ENCODE measurements around the gene SIGLEC8.
A peak's percentile ranks its signal among the peaks of the same experiment; 100 is the strongest.
"Not testable (repeated sequence)": the region's sequence is repeated elsewhere in the genome, so short reads cannot be mapped to it uniquely, and the experiment has no call there.

The SIGLEC8 gene

GRCh38 chr19:51421229-51422052, 36.8 kb downstream of the SIGLEC8 start:
- H3K4me1 ChIP-seq (ENCODE audit: control insufficient read depth, insufficient read depth, low read length), result peaks cover 7% of the 10 kb centered on the region; the same call in 1 of the 2 replicates
- H3K27me3 ChIP-seq (ENCODE audit: control insufficient read depth, insufficient read depth, low read length), result peaks cover 22% of the 10 kb centered on the region
- H3K9ac ChIP-seq (ENCODE audit: low read length), result no peak overlapping the region
- H3K36me3 ChIP-seq (ENCODE audit: control insufficient read depth, insufficient read depth, low read length), result no peaks in the 10 kb centered on the region
- no peak overlapping the region for H3K27ac ChIP-seq (ENCODE audit: low read depth, low read length)
- H3K4me3 ChIP-seq (ENCODE audit: low read depth, low read length), result peak overlapping the region; percentile 60
- H3K9me3 ChIP-seq (ENCODE audit: control insufficient read depth, insufficient read depth, low read depth, low read length), result no peaks in the 10 kb centered on the region

- not testable (repeated sequence) for H3K27ac ChIP-seq (ENCODE audit: low read depth, low read length); H3K36me3 ChIP-seq (ENCODE audit: control insufficient read depth, insufficient read depth, low read length); H3K4me3 ChIP-seq (ENCODE audit: low read depth, low read length); H3K9ac ChIP-seq (ENCODE audit: low read length); H3K4me1 ChIP-seq (ENCODE audit: control insufficient read depth, insufficient read depth, low read length); H3K9me3 ChIP-seq (ENCODE audit: control insufficient read depth, insufficient read depth, low read depth, low read length)
- H3K27me3 ChIP-seq (ENCODE audit: control insufficient read depth, insufficient read depth, low read length), result peaks cover 17% of the 10 kb centered on the region
These were observed 37.7 kb downstream of the SIGLEC8 start for GRCh38 chr19:51420511-51420910.

- peaks cover 7% of the 10 kb centered on the region; the same call in 1 of the 2 replicates for H3K4me1 ChIP-seq (ENCODE audit: control insufficient read depth, insufficient read depth, low read length)
- H3K27me3 ChIP-seq (ENCODE audit: control insufficient read depth, insufficient read depth, low read length), result peaks cover 17% of the 10 kb centered on the region
These were observed 39.5 kb downstream of the SIGLEC8 start for GRCh38 chr19:51418707-51419106.

GRCh38 chr19:51417810-51418157, 40.5 kb downstream of the SIGLEC8 start:
- H3K4me1 ChIP-seq (ENCODE audit: control insufficient read depth, insufficient read depth, low read length), result peaks cover 7% of the 10 kb centered on the region; the same call in 1 of the 2 replicates
- no peaks in the 10 kb centered on the region; the same call in 1 of the 2 replicates for H3K36me3 ChIP-seq (ENCODE audit: control insufficient read depth, insufficient read depth, low read length)

More at GRCh38 chr19:51418707-51419106, 39.5 kb downstream of the SIGLEC8 start:
- H3K9me3 ChIP-seq (ENCODE audit: control insufficient read depth, insufficient read depth, low read depth, low read length), result no peaks in the 10 kb centered on the region
- H3K27ac ChIP-seq (ENCODE audit: low read depth, low read length), result no peak overlapping the region
- no peak overlapping the region for H3K9ac ChIP-seq (ENCODE audit: low read length)
- H3K36me3 ChIP-seq (ENCODE audit: control insufficient read depth, insufficient read depth, low read length), result no peaks in the 10 kb centered on the region; the same call in 1 of the 2 replicates
- H3K4me3 ChIP-seq (ENCODE audit: low read depth, low read length), result no peak overlapping the region

GRCh38 chr19:51417107-51417809, 41.0 kb downstream of the SIGLEC8 start, which contains the start of gene SIGLEC10:
Gene SIGLEC10 (minus strand): TSS chr19:51417642. CDS start chr19:51417581, 61 bp downstream.
- no peaks in the 10 kb centered on the region for H3K9me3 ChIP-seq (ENCODE audit: control insufficient read depth, insufficient read depth, low read depth, low read length)
- no peak within 1 kb of the TSS for H3K27ac ChIP-seq (ENCODE audit: low read depth, low read length)
- H3K4me3 ChIP-seq (ENCODE audit: low read depth, low read length), result no peak within 1 kb of the TSS
- H3K9ac ChIP-seq (ENCODE audit: low read length), result no peak within 1 kb of the TSS
- H3K27me3 ChIP-seq (ENCODE audit: control insufficient read depth, insufficient read depth, low read length), result peaks cover 17% of the 10 kb centered on the region
- no peaks in the 10 kb centered on the region; the same call in 1 of the 2 replicates for H3K36me3 ChIP-seq (ENCODE audit: control insufficient read depth, insufficient read depth, low read length)
- H3K4me1 ChIP-seq (ENCODE audit: control insufficient read depth, insufficient read depth, low read length), result peaks cover 7% of the 10 kb centered on the region; the same call in 1 of the 2 replicates

More at GRCh38 chr19:51417810-51418157, 40.5 kb downstream of the SIGLEC8 start:
- H3K27ac ChIP-seq (ENCODE audit: low read depth, low read length), result no peak overlapping the region
- H3K9me3 ChIP-seq (ENCODE audit: control insufficient read depth, insufficient read depth, low read depth, low read length), result no peaks in the 10 kb centered on the region
- H3K27me3 ChIP-seq (ENCODE audit: control insufficient read depth, insufficient read depth, low read length), result peaks cover 17% of the 10 kb centered on the region
- H3K9ac ChIP-seq (ENCODE audit: low read length), result no peak overlapping the region
- H3K4me3 ChIP-seq (ENCODE audit: low read depth, low read length), result no peak overlapping the region

- H3K9me3 ChIP-seq (ENCODE audit: control insufficient read depth, insufficient read depth, low read depth, low read length); H3K4me3 ChIP-seq (ENCODE audit: low read depth, low read length); H3K4me1 ChIP-seq (ENCODE audit: control insufficient read depth, insufficient read depth, low read length); H3K27ac ChIP-seq (ENCODE audit: low read depth, low read length); H3K36me3 ChIP-seq (ENCODE audit: control insufficient read depth, insufficient read depth, low read length); H3K9ac ChIP-seq (ENCODE audit: low read length): not testable (repeated sequence)
- peaks cover 16% of the 10 kb centered on the region for H3K27me3 ChIP-seq (ENCODE audit: control insufficient read depth, insufficient read depth, low read length)
These were observed 41.8 kb downstream of the SIGLEC8 start for GRCh38 chr19:51416422-51416821.

GRCh38 chr19:51415187-51415586, 43.1 kb downstream of the SIGLEC8 start:
- Histone ChIP-seq H3K9me3 (ENCODE audit: control insufficient read depth, insufficient read depth, low read depth, low read length) (no peaks in the 10 kb centered on the region), H3K36me3 (ENCODE audit: control insufficient read depth, insufficient read depth, low read length) (no peaks in the 10 kb centered on the region; the same call in 1 of the 2 replicates), H3K4me1 (ENCODE audit: control insufficient read depth, insufficient read depth, low read length) (peaks cover 3% of the 10 kb centered on the region; the same call in 1 of the 2 replicates), H3K4me3 (ENCODE audit: low read depth, low read length) (no peak overlapping the region), H3K27ac (ENCODE audit: low read depth, low read length) (no peak overlapping the region), H3K27me3 (ENCODE audit: control insufficient read depth, insufficient read depth, low read length) (peaks cover 8% of the 10 kb centered on the region; the same call in 1 of the 2 replicates), H3K9ac (ENCODE audit: low read length) (no peak overlapping the region)

GRCh38 chr19:51410950-51411748, 47.1 kb downstream of the SIGLEC8 start:
- peaks cover 19% of the 10 kb centered on the region for H3K4me1 ChIP-seq (ENCODE audit: control insufficient read depth, insufficient read depth, low read length)
- H3K9me3 ChIP-seq (ENCODE audit: control insufficient read depth, insufficient read depth, low read depth, low read length), result peaks cover 3% of the 10 kb centered on the region; the same call in 1 of the 2 replicates
- H3K4me3 ChIP-seq (ENCODE audit: low read depth, low read length), result no peak overlapping the region
- H3K27ac ChIP-seq (ENCODE audit: low read depth, low read length), result no peak overlapping the region
- no peaks in the 10 kb centered on the region for H3K27me3 ChIP-seq (ENCODE audit: control insufficient read depth, insufficient read depth, low read length)
- no peak overlapping the region for H3K9ac ChIP-seq (ENCODE audit: low read length)
- H3K36me3 ChIP-seq (ENCODE audit: control insufficient read depth, insufficient read depth, low read length), result no peaks in the 10 kb centered on the region; the same call in 1 of the 2 replicates

- peaks cover 6% of the 10 kb centered on the region for H3K36me3 ChIP-seq (ENCODE audit: control insufficient read depth, insufficient read depth, low read length)
- no peak overlapping the region for H3K9ac ChIP-seq (ENCODE audit: low read length)
- no peak overlapping the region for H3K27ac ChIP-seq (ENCODE audit: low read depth, low read length)
- H3K9me3 ChIP-seq (ENCODE audit: control insufficient read depth, insufficient read depth, low read depth, low read length), result peaks cover 20% of the 10 kb centered on the region
- H3K4me3 ChIP-seq (ENCODE audit: low read depth, low read length), result no peak overlapping the region
- peaks cover 19% of the 10 kb centered on the region for H3K4me1 ChIP-seq (ENCODE audit: control insufficient read depth, insufficient read depth, low read length)
- H3K27me3 ChIP-seq (ENCODE audit: control insufficient read depth, insufficient read depth, low read length), result no peaks in the 10 kb centered on the region
These were observed 50.6 kb downstream of the SIGLEC8 start for GRCh38 chr19:51407511-51408131.

GRCh38 chr19:51402117-51402516, 56.1 kb downstream of the SIGLEC8 start:
- no peaks in the 10 kb centered on the region for H3K27me3 ChIP-seq (ENCODE audit: control insufficient read depth, insufficient read depth, low read length)
- peaks cover 6% of the 10 kb centered on the region for H3K36me3 ChIP-seq (ENCODE audit: control insufficient read depth, insufficient read depth, low read length)
- peaks cover 37% of the 10 kb centered on the region for H3K9me3 ChIP-seq (ENCODE audit: control insufficient read depth, insufficient read depth, low read depth, low read length)
- H3K27ac ChIP-seq (ENCODE audit: low read depth, low read length), result no peak overlapping the region
- H3K9ac ChIP-seq (ENCODE audit: low read length), result no peak overlapping the region
- H3K4me1 ChIP-seq (ENCODE audit: control insufficient read depth, insufficient read depth, low read length), result no peaks in the 10 kb centered on the region
- no peak overlapping the region for H3K4me3 ChIP-seq (ENCODE audit: low read depth, low read length)

All from HUES6 (cell line).